Activated naive CD4-positive, alpha-beta T cell treated with anti-CD3 and anti-CD28 coated beads, Interleukin-2, amount 50 U/mL, for 16 hours (primary cell): ENCODE results near the gene CCDC85A.

ENCODE experiments used
- DNase-seq: peaks from one replicate; pipeline ENCODE4 v3.0.0-alpha.2; 2020

The CCDC85A gene

GRCh38 chr2:56244911-56245530 lies 61.2 kb downstream of the CCDC85A start:
- no peak for DNase-seq

- no peak for DNase-seq
Observed at GRCh38 chr2:56248965-56249742, 65.4 kb downstream of the CCDC85A start.

- no peak for DNase-seq
Observed at GRCh38 chr2:56250153-56250729, 66.5 kb downstream of the CCDC85A start.

GRCh38 chr2:56260415-56260814 lies 76.6 kb downstream of the CCDC85A start:
- no peak for DNase-seq

GRCh38 chr2:56262241-56262640 lies 78.5 kb downstream of the CCDC85A start:
- DNase-seq: no peak

GRCh38 chr2:56263876-56264275 lies 80.1 kb downstream of the CCDC85A start:
- DNase-seq: no peak

- DNase-seq: no peak
Observed at GRCh38 chr2:56266761-56267414, 83.1 kb downstream of the CCDC85A start.

GRCh38 chr2:56267415-56267788 lies 83.6 kb downstream of the CCDC85A start:
- no peak for DNase-seq

- DNase-seq: no peak
Observed at GRCh38 chr2:56268856-56269255, 85.1 kb downstream of the CCDC85A start.

- DNase-seq: no peak
Observed at GRCh38 chr2:56271275-56271674, 87.5 kb downstream of the CCDC85A start.

- no peak for DNase-seq
Observed at GRCh38 chr2:56285224-56285623, 101.4 kb downstream of the CCDC85A start.

- no peak for DNase-seq
Observed at GRCh38 chr2:56286936-56287335, 103.1 kb downstream of the CCDC85A start.

GRCh38 chr2:56287508-56287907 lies 103.7 kb downstream of the CCDC85A start:
- DNase-seq: no peak

GRCh38 chr2:56287974-56288373 lies 104.2 kb downstream of the CCDC85A start:
- DNase-seq: no peak

GRCh38 chr2:56288838-56289580 lies 105.2 kb downstream of the CCDC85A start:
- no peak for DNase-seq

GRCh38 chr2:56291711-56292110 lies 107.9 kb downstream of the CCDC85A start:
- no peak for DNase-seq

GRCh38 chr2:56292951-56293350 lies 109.2 kb downstream of the CCDC85A start:
- DNase-seq: no peak

GRCh38 chr2:56295666-56296065 lies 111.9 kb downstream of the CCDC85A start:
- no peak for DNase-seq

GRCh38 chr2:56297671-56298070 lies 113.9 kb downstream of the CCDC85A start:
- no peak for DNase-seq

- no peak for DNase-seq
Observed at GRCh38 chr2:56299171-56299691, 115.4 kb downstream of the CCDC85A start.

- DNase-seq: no peak
Observed at GRCh38 chr2:56309626-56310170, 125.9 kb downstream of the CCDC85A start.

GRCh38 chr2:56313500-56313921 lies 129.7 kb downstream of the CCDC85A start:
- no peak for DNase-seq
